GM23248 (cell line): Measurements from ENCODE around the gene AHCY.

Experiments used
- EZH2 ChIP-seq: fragments of 200-600 bp; sonication (generic); IDR thresholded peaks from 2 replicates; pipeline ENCODE4 v1.6.1; 2018; ENCODE audit warnings: antibody characterized with exemption, mild to moderate bottlenecking; ENCODE audit not compliant: insufficient read depth, poor library complexity, severe bottlenecking
- EZH2phosphoT487 ChIP-seq: fragments of 200-600 bp; sonication (generic); IDR thresholded peaks from 2 replicates; pipeline ENCODE4 v1.6.1; 2018; ENCODE audit warnings: antibody characterized with exemption, moderate library complexity, mild to moderate bottlenecking, low read depth; ENCODE audit not compliant: insufficient read depth

GRCh38 chr20:34233687-34234086, 69.5 kb downstream of the AHCY start:
- TF ChIP-seq EZH2, result no peak
- TF ChIP-seq EZH2phosphoT487, result no peak
